IMR-90 (cell line): ENCODE data around the gene FCRL1. TPM values are rescaled to one million over a fixed set of nuclear protein-coding genes. Genes with fewer than 3 reads are reported as not detected.

Source experiments
- ATAC-seq: fragments of 200-7000 bp; cut with Tn5 transposase; 2 replicates; pipeline ENCODE4 v1.9.1; 2020; ENCODE audit warnings: low read depth, mild to moderate bottlenecking, moderate library complexity
- BruUV-seq: library from RNA; stranded (reverse); fragments of 400-500 nt; replicated peaks from 2 replicates; lab custom pipeline; 2021; lab: Mats Ljungman, UMichigan
- CTCF ChIA-PET: fragments of 300-600 bp; formaldehyde crosslinking; extraction: SDS; loops from one replicate; lab custom pipeline; 2021; ENCODE audit warnings: antibody characterized with exemption; lab: Yijun Ruan, JAX
- POLR2A ChIA-PET: fragments of 300-600 bp; sonication (Branson Sonifier 250); formaldehyde crosslinking; loops from one replicate; lab custom pipeline; 2022; ENCODE audit warnings: antibody characterized with exemption; ENCODE audit not compliant: unreplicated experiment; lab: Charles Lee
- DNase-seq: peaks from one replicate; pipeline ENCODE4 v3.0.0; 2013
- H2AFZ ChIP-seq: replicated peaks from 2 replicates; pipeline ENCODE3; 2013; ENCODE audit warnings: low read length, mild to moderate bottlenecking; ENCODE audit not compliant: poor library complexity
- H2AK5ac ChIP-seq: 2 replicates; pipeline ENCODE4 v1.6.1; 2013; ENCODE audit warnings: low read depth, low read length, inconsistent platforms
- H2AK9ac ChIP-seq: replicated peaks from 2 replicates; pipeline ENCODE3; 2013; ENCODE audit warnings: mild to moderate bottlenecking, low read depth, low read length, moderate library complexity; ENCODE audit not compliant: poor library complexity
- H2BK120ac ChIP-seq: 2 replicates; pipeline ENCODE4 v1.6.1; 2013; ENCODE audit warnings: low read depth, low read length, inconsistent platforms
- H2BK15ac ChIP-seq: 3 replicates; pipeline ENCODE4 v1.6.1; 2013; ENCODE audit warnings: low read depth, low read length, inconsistent platforms
- H2BK20ac ChIP-seq: 2 replicates; pipeline ENCODE4 v1.6.1; 2013; ENCODE audit warnings: low read depth, mild to moderate bottlenecking, inconsistent platforms, low read length, moderate library complexity
- H2BK5ac ChIP-seq: 2 replicates; pipeline ENCODE4 v1.6.1; 2013; ENCODE audit warnings: mild to moderate bottlenecking, low read depth, low read length, inconsistent platforms; ENCODE audit not compliant: poor library complexity, severe bottlenecking
- H3K14ac ChIP-seq: replicated peaks from 2 replicates; pipeline ENCODE4 v1.6.1; 2013; ENCODE audit warnings: low read depth, low read length, inconsistent platforms
- H3K18ac ChIP-seq: 2 replicates; pipeline ENCODE4 v1.6.1; 2013; ENCODE audit warnings: low read depth, low read length, control low read depth
- H3K23ac ChIP-seq: 2 replicates; pipeline ENCODE4 v1.6.1; 2013; ENCODE audit warnings: low read depth, low read length, inconsistent platforms
- H3K27ac ChIP-seq: 2 replicates; pipeline ENCODE4 v1.5.1; 2013; ENCODE audit warnings: mild to moderate bottlenecking, control low read depth, low read length; ENCODE audit not compliant: insufficient read depth
- H3K27me3 ChIP-seq: 2 replicates; pipeline ENCODE4 v1.6.1; 2013; ENCODE audit warnings: low read length; ENCODE audit not compliant: control insufficient read depth, insufficient read depth
- H3K36me3 ChIP-seq: 2 replicates; pipeline ENCODE4 v1.6.1; 2013; ENCODE audit warnings: low read length, mixed read lengths; ENCODE audit not compliant: control insufficient read depth, insufficient read depth
- H3K4ac ChIP-seq: 2 replicates; pipeline ENCODE4 v1.6.1; 2013; ENCODE audit warnings: low read depth, low read length, inconsistent platforms
- H3K4me1 ChIP-seq: 2 replicates; pipeline ENCODE4 v1.6.1; 2013; ENCODE audit warnings: low read length, mixed read lengths; ENCODE audit not compliant: control insufficient read depth, insufficient read depth
- H3K4me2 ChIP-seq: 2 replicates; pipeline ENCODE4 v1.6.1; 2013; ENCODE audit warnings: low read depth, mild to moderate bottlenecking, control low read depth, low read length, moderate library complexity
- H3K4me3 ChIP-seq: 2 replicates; pipeline ENCODE4 v1.5.1; 2013; ENCODE audit warnings: low read depth, mild to moderate bottlenecking, control low read depth, low read length, moderate library complexity; ENCODE audit not compliant: insufficient read depth
- H3K56ac ChIP-seq: 2 replicates; pipeline ENCODE4 v1.6.1; 2013; ENCODE audit warnings: low read length, inconsistent platforms; ENCODE audit not compliant: insufficient read depth; ENCODE audit errors: extremely low read depth
- H3K79me1 ChIP-seq, 2 experiments: 2 replicates each; pipeline ENCODE4 v1.6.1; 2013; ENCODE audit warnings: low read length in 2 of 2, inconsistent platforms in 1 of 2, low read depth in 1 of 2
- H3K9ac ChIP-seq: 2 replicates; pipeline ENCODE4 v1.6.1; 2013; ENCODE audit warnings: low read depth, low read length, control low read depth
- H3K9me1 ChIP-seq: 2 replicates; pipeline ENCODE4 v1.6.1; 2013; ENCODE audit warnings: low read length, inconsistent platforms; ENCODE audit not compliant: insufficient read depth
- H3K9me3 ChIP-seq: 2 replicates; pipeline ENCODE4 v1.6.1; 2013; ENCODE audit warnings: low read length; ENCODE audit not compliant: control insufficient read depth, insufficient read depth
- H4K20me1 ChIP-seq: 2 replicates; pipeline ENCODE4 v1.6.1; 2013; ENCODE audit warnings: low read length, inconsistent platforms; ENCODE audit not compliant: insufficient read depth
- H4K5ac ChIP-seq: 2 replicates; pipeline ENCODE4 v1.6.1; 2013; ENCODE audit warnings: mild to moderate bottlenecking, low read depth, low read length, control low read depth
- H4K8ac ChIP-seq, 2 experiments: 2 replicates each; pipeline ENCODE4 v1.6.1; 2013; ENCODE audit warnings: low read depth in 2 of 2, low read length in 2 of 2, control low read depth in 1 of 2, inconsistent platforms in 1 of 2
- H4K91ac ChIP-seq: 2 replicates; pipeline ENCODE4 v1.6.1; 2013; ENCODE audit warnings: low read depth, low read length, inconsistent platforms; ENCODE audit not compliant: insufficient read depth
- BHLHE40 ChIP-seq: fragments of 150-350 bp; IDR thresholded peaks from 2 replicates; pipeline ENCODE4 v1.6.1; 2016; ENCODE audit warnings: mild to moderate bottlenecking, low read depth, low read length
- FOS ChIP-seq: fragments of 150-350 bp; IDR thresholded peaks from 2 replicates; pipeline ENCODE4 v1.6.1; 2016; ENCODE audit warnings: low read depth, low read length
- MAFK ChIP-seq: IDR thresholded peaks from 2 replicates; pipeline ENCODE4 v1.6.1; 2012; ENCODE audit warnings: low read depth, low read length, improper control_type of control experiment
- MXI1 ChIP-seq: IDR thresholded peaks from 2 replicates; pipeline ENCODE4 v1.6.1; 2012; ENCODE audit warnings: low read depth, mild to moderate bottlenecking, low read length, moderate library complexity, borderline replicate concordance
- POLR2A ChIP-seq: IDR thresholded peaks from 2 replicates; pipeline ENCODE4 v1.6.1; 2012; ENCODE audit warnings: mild to moderate bottlenecking, low read depth, low read length
- RAD21 ChIP-seq: IDR thresholded peaks from 2 replicates; pipeline ENCODE4 v1.6.1; 2012; ENCODE audit warnings: low read length, improper control_type of control experiment
- RCOR1 ChIP-seq: IDR thresholded peaks from 2 replicates; pipeline ENCODE4 v1.6.1; 2012; ENCODE audit warnings: mild to moderate bottlenecking, low read length, improper control_type of control experiment; ENCODE audit not compliant: insufficient replicate concordance
- dilution Hi-C: fragments of 300-500 bp; cut with HindIII; formaldehyde crosslinking; loops from one replicate; pipeline ENCODE4 v1.14.3; 2018; ENCODE audit warnings: low sequenced_read_pairs; ENCODE audit not compliant: unreplicated experiment
- in situ Hi-C: fragments of 300-500 bp; cut with MboI; formaldehyde crosslinking; loops from 3 replicates; pipeline ENCODE4 v1.14.3; 2019; ENCODE audit warnings: low sequenced_read_pairs, inconsistent platforms, mixed read lengths
- intact Hi-C: fragments of 100-400 bp; cut with micrococcal nuclease; formaldehyde crosslinking; loops from 2 replicates; pipeline ENCODE4 v1.10.0; 2022
- polyA plus RNA-seq, 3 experiments: library from polyadenylated mRNA; depleted of rRNA; stranded (reverse); fragments of >200 nt; gene quantifications; 2 replicates each; pipeline ENCODE4 v1.2.3, GENCODE V29; 2012; ENCODE audit warnings: low replicate concordance in 1 of 3
- total RNA-seq: library from RNA; depleted of rRNA; stranded (reverse); fragments of >200 nt; gene quantifications from 2 replicates; pipeline ENCODE4 v1.2.3, GENCODE V29; 2012

FCRL1 gene
- total and polyA plus RNA-seq, 2 of the 4 experiments (the other 2 are of a cell fraction), result not detected

DNA sequence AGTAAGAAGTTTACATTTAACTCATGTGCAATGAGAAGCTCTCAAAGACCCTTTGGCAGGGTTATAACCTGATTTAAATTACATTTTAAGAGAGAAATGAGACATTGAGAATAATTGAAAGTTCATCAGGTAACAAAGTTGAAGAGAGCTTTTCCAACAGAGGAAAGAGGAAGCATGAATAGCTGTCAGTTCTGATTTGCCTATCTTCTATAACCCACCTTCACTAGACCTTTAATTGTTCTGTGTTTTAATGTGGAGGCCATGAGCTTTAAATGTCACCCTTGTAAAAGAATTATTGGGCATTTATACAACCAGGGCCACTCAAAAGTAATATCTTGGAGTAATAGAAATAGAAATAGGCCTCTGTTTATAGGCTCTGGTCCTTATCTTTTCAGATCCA, 9.3 kb upstream of the FCRL1 start:
- no peaks in the 10 kb centered on the region for H3K4me1 ChIP-seq
- H2AK5ac ChIP-seq, result no peak overlapping the region
- in situ Hi-C loops (no loop called here), intact Hi-C loops (no loop called here), dilution Hi-C loops (no loop called here)
- H3K14ac ChIP-seq, result no peak overlapping the region
- H3K23ac ChIP-seq, result no peak overlapping the region
- H3K9me3 ChIP-seq, result no peaks in the 10 kb centered on the region
- H3K27ac ChIP-seq, result no peak overlapping the region
- no peak overlapping the region for H3K4me2 ChIP-seq
- DNase-seq (no peak), ATAC-seq (no peak)
- H4K8ac ChIP-seq, result no peak overlapping the region
- no peak overlapping the region for H3K18ac ChIP-seq
- H3K4me3 ChIP-seq, result no peak overlapping the region
- H2BK20ac ChIP-seq, result no peak overlapping the region
- no peaks in the 10 kb centered on the region for H3K9me1 ChIP-seq
- no peak overlapping the region for H3K56ac ChIP-seq
- no peak overlapping the region for H2BK120ac ChIP-seq
- ChIA-PET CTCF (no interaction called here), POLR2A (no interaction called here)
- H2AK9ac ChIP-seq, result no peak overlapping the region
- TF ChIP-seq MAFK (no peak), RAD21 (no peak), POLR2A (no peak), BHLHE40 (no peak), RCOR1 (no peak), MXI1 (no peak), FOS (no peak)
- H2BK5ac ChIP-seq, result no peak overlapping the region
- no TSS peak for BruUV-seq
- H3K9ac ChIP-seq, result no peak overlapping the region
- no peak overlapping the region for H4K5ac ChIP-seq
- no peak overlapping the region for H2BK15ac ChIP-seq
- no peak overlapping the region for H2AFZ ChIP-seq
- no peaks in the 10 kb centered on the region for H3K36me3 ChIP-seq
- no peaks in the 10 kb centered on the region for H4K20me1 ChIP-seq
- no peak overlapping the region for H3K4ac ChIP-seq
- no peak overlapping the region for H4K91ac ChIP-seq
- no peaks in the 10 kb centered on the region for H3K79me1 ChIP-seq
- no peaks in the 10 kb centered on the region for H3K27me3 ChIP-seq
